ENCODE results near the gene KIAA0232. TPM values are rescaled to one million over a fixed set of nuclear protein-coding genes. Genes with fewer than 3 reads are reported as not detected.
A peak's percentile ranks its signal among the peaks of the same experiment; 100 is the strongest.
"Not testable (repeated sequence)": the region's sequence is repeated elsewhere in the genome, so short reads cannot be mapped to it uniquely, and the experiment has no call there.

Gene KIAA0232
- total RNA-seq, 4 donors from 2014 or later = 39.4 to 66.6 (median 47.1) TPM

DNA sequence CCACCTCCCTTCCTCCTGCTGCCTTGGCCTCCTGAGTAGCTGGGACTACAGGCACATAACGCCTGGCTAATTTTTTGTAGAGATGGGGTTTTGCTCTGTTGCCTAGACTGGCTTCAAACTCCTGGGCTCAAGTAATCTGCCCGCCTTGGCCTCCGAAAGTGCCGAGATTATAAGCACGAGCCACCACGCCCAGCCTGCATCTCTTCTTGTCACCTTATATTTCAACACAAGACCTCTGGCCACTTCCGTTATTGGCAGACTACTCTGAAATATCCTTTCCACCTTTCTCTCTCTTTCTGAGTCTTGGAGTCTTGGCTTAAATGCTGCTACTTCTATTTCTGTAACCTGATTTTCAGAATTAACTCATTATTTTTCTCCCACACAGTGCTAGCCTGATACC lies 5.6 kb downstream of the KIAA0232 start:
- H3K9me3 ChIP-seq = no peaks in the 10 kb centered on the region
- H3K4me3 ChIP-seq = no peak overlapping the region
- peak overlapping the region in 1 of 4 donors; percentile 3 for H3K27ac ChIP-seq
- 26 to 36% methylated on average over 4 to 6 of the region's 7 CpGs for WGBS, 2 donors (ENCODE audit: low coverage in 1 of 2)
- no peak for ATAC-seq
- H3K36me3 ChIP-seq = peaks cover 0 to 13% of the 10 kb centered on the region in 2 donors
- no peaks in the 10 kb centered on the region for H3K27me3 ChIP-seq
- H3K4me1 ChIP-seq = peaks cover 0 to 82% (median 15%) of the 10 kb centered on the region in 3 donors
- TF ChIP-seq POLR2A (IDR thresholded peaks at IDR 0.05) (no peak), EP300 (IDR thresholded peaks at IDR 0.05) (no peak), POLR2AphosphoS5 (IDR thresholded peaks at IDR 0.05) (no peak)
- TF ChIP-seq, protein P1, sequence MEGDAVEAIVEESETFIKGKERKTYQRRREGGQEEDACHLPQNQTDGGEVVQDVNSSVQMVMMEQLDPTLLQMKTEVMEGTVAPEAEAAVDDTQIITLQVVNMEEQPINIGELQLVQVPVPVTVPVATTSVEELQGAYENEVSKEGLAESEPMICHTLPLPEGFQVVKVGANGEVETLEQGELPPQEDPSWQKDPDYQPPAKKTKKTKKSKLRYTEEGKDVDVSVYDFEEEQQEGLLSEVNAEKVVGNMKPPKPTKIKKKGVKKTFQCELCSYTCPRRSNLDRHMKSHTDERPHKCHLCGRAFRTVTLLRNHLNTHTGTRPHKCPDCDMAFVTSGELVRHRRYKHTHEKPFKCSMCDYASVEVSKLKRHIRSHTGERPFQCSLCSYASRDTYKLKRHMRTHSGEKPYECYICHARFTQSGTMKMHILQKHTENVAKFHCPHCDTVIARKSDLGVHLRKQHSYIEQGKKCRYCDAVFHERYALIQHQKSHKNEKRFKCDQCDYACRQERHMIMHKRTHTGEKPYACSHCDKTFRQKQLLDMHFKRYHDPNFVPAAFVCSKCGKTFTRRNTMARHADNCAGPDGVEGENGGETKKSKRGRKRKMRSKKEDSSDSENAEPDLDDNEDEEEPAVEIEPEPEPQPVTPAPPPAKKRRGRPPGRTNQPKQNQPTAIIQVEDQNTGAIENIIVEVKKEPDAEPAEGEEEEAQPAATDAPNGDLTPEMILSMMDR (IDR thresholded peaks at IDR 0.05) = no peak

DNA sequence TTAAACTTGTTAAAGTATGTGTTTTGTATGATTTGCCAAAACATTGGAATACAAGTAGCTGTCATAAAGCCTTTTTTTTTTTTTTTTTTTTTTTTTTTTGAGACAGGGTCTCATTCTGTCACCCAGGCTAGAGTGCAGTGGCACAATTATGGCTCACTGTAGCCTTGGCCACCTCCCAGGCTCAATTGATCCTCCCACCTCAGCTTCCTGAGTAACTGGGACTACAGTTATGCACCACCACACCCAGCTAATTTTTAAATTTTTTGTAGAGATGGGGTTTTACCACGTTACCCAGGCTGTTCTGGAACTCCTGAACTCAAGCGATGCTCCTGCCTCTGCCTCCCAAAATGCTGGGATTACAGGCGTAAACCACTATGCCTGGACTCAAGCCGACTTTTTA lies 8.7 kb downstream of the KIAA0232 start:
- H3K36me3 ChIP-seq = peaks cover 0 to 13% of the 10 kb centered on the region in 2 donors
- not testable (repeated sequence) for H3K9me3 ChIP-seq, H3K4me3 ChIP-seq, H3K27me3 ChIP-seq, ATAC-seq, H3K27ac ChIP-seq
- peaks cover 0 to 78% (median 12%) of the 10 kb centered on the region in 3 donors for H3K4me1 ChIP-seq
- WGBS, 2 donors (ENCODE audit: low coverage in 1 of 2) = 86 to 94% methylated on average over 3 to 4 of the region's 4 CpGs

DNA sequence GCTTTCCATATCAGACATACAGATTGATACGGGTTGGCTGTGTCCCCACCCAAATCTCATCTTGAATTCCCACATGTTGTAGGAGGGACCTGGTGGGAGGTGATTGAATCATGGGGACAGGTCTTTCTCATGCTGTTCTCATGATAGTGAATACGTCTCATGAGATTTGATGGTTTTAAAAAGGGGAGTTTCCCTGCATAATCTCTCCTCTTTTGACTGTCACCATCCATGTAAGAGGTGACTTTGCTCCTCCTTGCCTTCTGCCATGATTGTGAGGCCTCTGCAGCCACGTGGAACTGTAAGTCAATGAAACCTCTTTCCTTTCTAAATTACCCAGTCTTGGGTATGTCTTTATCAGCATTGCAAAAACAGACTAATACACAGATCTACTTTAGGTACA lies 9.3 kb downstream of the KIAA0232 start:
- H3K27ac ChIP-seq, H3K27me3 ChIP-seq, H3K36me3 ChIP-seq, H3K9me3 ChIP-seq, H3K4me3 ChIP-seq, ATAC-seq: not testable (repeated sequence)
- 66 to 76% methylated on average over 3 of the region's 3 CpGs for WGBS, 2 donors (ENCODE audit: low coverage in 1 of 2)
- peaks cover 0 to 73% (median 12%) of the 10 kb centered on the region in 3 donors for H3K4me1 ChIP-seq

GRCh38 chr4:6794189-6794588 lies 11.7 kb downstream of the KIAA0232 start:
- Histone ChIP-seq H3K27ac (no peak overlapping the region), H3K4me1 (peaks cover 0 to 67% (median 3%) of the 10 kb centered on the region in 3 donors), H3K27me3 (no peaks in the 10 kb centered on the region), H3K4me3 (no peak overlapping the region), H3K9me3 (no peaks in the 10 kb centered on the region), H3K36me3 (peaks cover 0 to 2% of the 10 kb centered on the region in 2 donors)
- ATAC-seq = no peak
- WGBS, 2 donors (ENCODE audit: low coverage in 1 of 2) = 100% methylated on average over 3 of the region's 4 CpGs; no CpG with 5 or more reads in 1 of the 2 donors
- TF ChIP-seq POLR2A (IDR thresholded peaks at IDR 0.05) (no peak), POLR2AphosphoS5 (IDR thresholded peaks at IDR 0.05) (no peak), EP300 (IDR thresholded peaks at IDR 0.05) (no peak)
- TF ChIP-seq, protein P1 (IDR thresholded peaks at IDR 0.05) = no peak

- H3K4me3 ChIP-seq = no peak overlapping the region
- WGBS, 2 donors (ENCODE audit: low coverage in 1 of 2) = 94 to 95% methylated on average over 7 to 8 of the region's 8 CpGs
- ATAC-seq = no peak
- H3K27ac ChIP-seq = no peak overlapping the region
- H3K36me3 ChIP-seq = no peaks in the 10 kb centered on the region
- H3K9me3 ChIP-seq = no peaks in the 10 kb centered on the region
- peaks cover 0 to 71% (median 3%) of the 10 kb centered on the region in 3 donors for H3K4me1 ChIP-seq
- TF ChIP-seq, protein P1 (IDR thresholded peaks at IDR 0.05) = no peak
- no peak for TF ChIP-seq POLR2A (IDR thresholded peaks at IDR 0.05)
- no peak for TF ChIP-seq EP300 (IDR thresholded peaks at IDR 0.05)
- TF ChIP-seq POLR2AphosphoS5 (IDR thresholded peaks at IDR 0.05) = no peak
- no peaks in the 10 kb centered on the region for H3K27me3 ChIP-seq
Measured at GRCh38 chr4:6795821-6796220, 13.3 kb downstream of the KIAA0232 start.

GRCh38 chr4:6797368-6797767 lies 14.8 kb downstream of the KIAA0232 start:
- ATAC-seq = not testable (repeated sequence)

More at GRCh38 chr4:6797368-6797767, 14.8 kb downstream of the KIAA0232 start:
- peaks cover 3 to 73% (median 3%) of the 10 kb centered on the region in 3 donors for H3K4me1 ChIP-seq
- H3K36me3 ChIP-seq, H3K4me3 ChIP-seq, H3K9me3 ChIP-seq, H3K27me3 ChIP-seq, H3K27ac ChIP-seq: not testable (repeated sequence)
- WGBS, 2 donors (ENCODE audit: low coverage in 1 of 2) = 78 to 83% methylated on average over 2 to 4 of the region's 4 CpGs

All from gastroesophageal sphincter (tissue), 4 donors.